KOPT-K1 (cell line): Measurements from ENCODE around the gene ALKBH3.

Source experiments
- H3K27ac ChIP-seq: fragments of 200-600 bp; sonication (generic); 2 replicates; pipeline ENCODE4 v1.5.1; 2016; ENCODE audit warnings: antibody characterized with exemption, mild to moderate bottlenecking, low read depth, low read length; ENCODE audit not compliant: poor library complexity, severe bottlenecking
- H3K36me3 ChIP-seq: fragments of 200-600 bp; sonication (generic); 2 replicates; pipeline ENCODE4 v1.5.1; 2017; ENCODE audit warnings: antibody characterized with exemption, mild to moderate bottlenecking, low read length, moderate library complexity; ENCODE audit not compliant: insufficient read depth
- H3K9me3 ChIP-seq: fragments of 200-600 bp; sonication (generic); 2 replicates; pipeline ENCODE4 v1.5.1; 2017; ENCODE audit warnings: antibody characterized with exemption, low read length, mild to moderate bottlenecking; ENCODE audit not compliant: insufficient read depth, poor library complexity, severe bottlenecking

The ALKBH3 gene

GRCh38 chr11:43868852-43869567, 11.6 kb upstream of the ALKBH3 start:
- peak overlapping the region; percentile 67 for H3K27ac ChIP-seq
- H3K36me3 ChIP-seq = no peaks in the 10 kb centered on the region
- no peaks in the 10 kb centered on the region for H3K9me3 ChIP-seq

- no peak overlapping the region for H3K27ac ChIP-seq
- no peaks in the 10 kb centered on the region for H3K36me3 ChIP-seq
- H3K9me3 ChIP-seq = no peaks in the 10 kb centered on the region
Observed at GRCh38 chr11:43871051-43871450, 9.6 kb upstream of the ALKBH3 start.

GRCh38 chr11:43872995-43873394, 7.6 kb upstream of the ALKBH3 start:
- Histone ChIP-seq H3K9me3 (no peaks in the 10 kb centered on the region), H3K36me3 (no peaks in the 10 kb centered on the region), H3K27ac (no peak overlapping the region)

GRCh38 chr11:43874078-43874477, 6.6 kb upstream of the ALKBH3 start:
- Histone ChIP-seq H3K27ac (no peak overlapping the region), H3K9me3 (no peaks in the 10 kb centered on the region), H3K36me3 (no peaks in the 10 kb centered on the region)

DNA sequence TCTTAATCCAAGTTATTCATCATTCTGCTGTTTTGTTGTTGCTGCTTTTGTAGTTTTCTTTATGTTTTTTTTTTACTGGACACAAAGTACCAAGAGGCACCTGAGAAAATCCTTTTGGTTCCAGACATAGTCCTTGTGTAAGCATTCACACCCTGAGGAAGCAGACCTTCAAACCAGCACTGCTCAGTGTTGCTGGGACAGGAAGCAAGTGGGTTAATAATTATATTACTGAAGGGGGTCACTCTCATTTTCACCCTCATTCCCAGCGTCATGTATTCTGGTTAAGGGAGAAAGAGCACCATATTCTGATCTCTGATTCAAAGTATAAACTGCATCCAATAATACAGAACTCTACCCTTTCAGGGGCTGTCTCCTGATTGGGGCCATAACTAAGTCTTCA, 5.9 kb upstream of the ALKBH3 start:
- no peaks in the 10 kb centered on the region for H3K9me3 ChIP-seq

DNA sequence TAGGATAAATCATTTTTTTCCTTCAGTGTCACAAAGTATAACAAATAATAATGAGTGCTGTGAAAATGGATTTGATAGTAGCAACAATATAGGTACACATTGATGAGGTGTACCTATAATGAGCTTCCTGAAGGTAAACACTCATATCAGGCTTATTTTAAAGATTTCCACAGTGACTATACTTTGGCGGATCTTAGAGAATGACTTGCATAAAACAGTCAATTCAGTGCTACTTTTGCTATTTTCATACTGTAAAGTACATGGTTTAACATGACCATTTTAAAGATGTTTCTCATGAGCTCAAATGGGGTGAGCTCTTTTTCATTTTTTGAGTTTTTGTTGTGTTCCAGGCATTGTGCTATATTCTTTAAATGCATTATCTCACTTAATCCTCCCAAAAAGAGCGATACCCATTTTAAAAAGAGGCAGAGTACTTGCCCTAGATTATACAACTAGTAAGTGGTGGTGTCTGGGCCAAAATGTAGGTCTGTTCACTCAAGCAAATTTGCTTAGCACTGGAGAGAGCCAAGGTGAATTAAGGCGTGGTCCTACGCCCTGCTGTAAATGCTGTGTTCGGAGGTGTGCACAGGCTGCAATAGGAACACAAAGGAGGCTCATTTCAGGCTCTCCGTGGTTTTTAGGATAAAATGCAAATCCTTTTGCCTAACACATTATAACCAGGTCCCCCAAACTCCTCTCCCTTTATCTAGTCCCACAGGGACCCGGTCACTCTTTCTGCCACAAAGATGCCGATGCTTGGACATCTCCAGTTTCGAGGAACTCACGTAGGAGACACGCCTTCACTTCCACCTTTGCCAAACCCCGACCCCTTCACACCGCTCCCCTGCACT, 617 bp upstream of the ALKBH3 start:
- H3K9me3 ChIP-seq = no peaks in the 10 kb centered on the region
- H3K36me3 ChIP-seq = peaks cover 26% of the 10 kb centered on the region
- peak overlapping the region; percentile 68 for H3K27ac ChIP-seq

More for the DNA sequence above, 5.9 kb upstream of the ALKBH3 start:
- Histone ChIP-seq H3K27ac (no peak overlapping the region), H3K36me3 (no peaks in the 10 kb centered on the region)

DNA sequence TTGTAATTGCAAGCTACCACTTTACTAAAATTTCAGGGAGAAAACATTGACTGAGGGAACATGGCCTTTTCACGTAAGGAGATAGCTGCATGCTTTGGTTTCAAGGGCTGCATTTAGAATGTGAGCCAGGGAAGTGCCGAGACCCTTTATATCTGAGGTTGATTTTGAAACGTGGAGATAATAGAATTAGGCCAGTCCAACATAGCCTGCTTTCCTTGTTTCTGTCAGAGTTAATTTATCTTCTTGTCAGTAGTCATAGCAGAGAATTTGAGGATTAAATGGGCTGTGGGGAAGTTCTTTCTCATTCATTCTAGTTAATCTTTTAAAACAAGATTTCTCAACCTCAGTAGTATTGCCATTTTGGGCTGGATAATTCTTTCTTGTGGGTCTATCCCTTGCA, 12.2 kb downstream of the ALKBH3 start:
- Histone ChIP-seq H3K27ac (no peak overlapping the region), H3K9me3 (no peaks in the 10 kb centered on the region), H3K36me3 (peaks cover 95% of the 10 kb centered on the region)

- Histone ChIP-seq H3K27ac (no peak overlapping the region), H3K36me3 (peaks cover 96% of the 10 kb centered on the region), H3K9me3 (no peaks in the 10 kb centered on the region)
Observed at GRCh38 chr11:43894546-43894945, 13.9 kb downstream of the ALKBH3 start.

- peaks cover 90% of the 10 kb centered on the region for H3K36me3 ChIP-seq
- no peak overlapping the region for H3K27ac ChIP-seq
- H3K9me3 ChIP-seq = no peaks in the 10 kb centered on the region
Observed at GRCh38 chr11:43895601-43896000, 15.0 kb downstream of the ALKBH3 start.

- Histone ChIP-seq H3K36me3 (peaks cover 89% of the 10 kb centered on the region), H3K27ac (no peak overlapping the region), H3K9me3 (no peaks in the 10 kb centered on the region)
Observed at GRCh38 chr11:43898574-43898973, 17.9 kb downstream of the ALKBH3 start.

GRCh38 chr11:43899094-43899493, 18.5 kb downstream of the ALKBH3 start:
- Histone ChIP-seq H3K27ac (no peak overlapping the region), H3K9me3 (no peaks in the 10 kb centered on the region), H3K36me3 (peaks cover 89% of the 10 kb centered on the region)

GRCh38 chr11:43901551-43901950, 20.9 kb downstream of the ALKBH3 start:
- H3K27ac ChIP-seq = no peak overlapping the region
- H3K9me3 ChIP-seq = no peaks in the 10 kb centered on the region
- peaks cover 86% of the 10 kb centered on the region for H3K36me3 ChIP-seq

GRCh38 chr11:43903078-43903477, 22.4 kb downstream of the ALKBH3 start:
- Histone ChIP-seq H3K9me3 (no peaks in the 10 kb centered on the region), H3K36me3 (peaks cover 87% of the 10 kb centered on the region), H3K27ac (no peak overlapping the region)

DNA sequence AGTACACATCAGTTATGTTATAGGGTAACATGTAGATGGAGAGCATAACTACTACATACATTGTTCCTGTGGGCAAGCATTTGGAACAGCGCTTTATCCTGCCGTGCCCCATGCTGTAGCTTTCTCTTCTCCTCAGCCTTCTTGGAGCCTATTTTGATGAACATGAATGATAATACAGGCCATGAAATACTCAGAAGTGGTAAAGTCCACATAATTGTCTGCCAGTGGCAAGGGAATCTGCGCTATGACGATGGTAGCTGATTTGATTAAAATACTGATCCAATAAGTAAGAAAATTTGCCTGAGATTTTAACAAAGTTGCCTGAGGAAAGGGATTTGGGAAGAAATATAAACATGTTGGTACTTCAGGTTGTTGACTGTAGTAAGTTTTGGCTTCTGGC, 23.3 kb downstream of the ALKBH3 start:
- H3K27ac ChIP-seq = no peak overlapping the region
- peaks cover 87% of the 10 kb centered on the region for H3K36me3 ChIP-seq
- no peaks in the 10 kb centered on the region for H3K9me3 ChIP-seq

GRCh38 chr11:43904742-43905535, 24.3 kb downstream of the ALKBH3 start:
- Histone ChIP-seq H3K36me3 (peaks cover 88% of the 10 kb centered on the region), H3K27ac (no peak overlapping the region), H3K9me3 (no peaks in the 10 kb centered on the region)
